Astrocyte of the spinal cord (primary cell): ENCODE results near the gene CNTFR.

Experiments used
- DNase-seq: peaks from one replicate; pipeline ENCODE4 v3.0.0; 2011; ENCODE audit warnings: low read depth, low spot score
- H3K4me3 ChIP-seq: 2 replicates; pipeline ENCODE4 v1.5.1; 2011; ENCODE audit warnings: low read depth, mild to moderate bottlenecking, low read length, moderate library complexity
- CTCF ChIP-seq: IDR thresholded peaks from 2 replicates; pipeline ENCODE4 v1.5.1; 2012; ENCODE audit warnings: low read depth, mild to moderate bottlenecking, low read length, inconsistent platforms
- in situ Hi-C: cut with HindIII; loops from 2 replicates; pipeline ENCODE4 v1.10.0; 2017; ENCODE audit warnings: low sequenced_read_pairs

CNTFR gene

GRCh38 chr9:34520505-34521385, 68.8 kb downstream of the CNTFR start:
- no peak overlapping the region for H3K4me3 ChIP-seq

DNA sequence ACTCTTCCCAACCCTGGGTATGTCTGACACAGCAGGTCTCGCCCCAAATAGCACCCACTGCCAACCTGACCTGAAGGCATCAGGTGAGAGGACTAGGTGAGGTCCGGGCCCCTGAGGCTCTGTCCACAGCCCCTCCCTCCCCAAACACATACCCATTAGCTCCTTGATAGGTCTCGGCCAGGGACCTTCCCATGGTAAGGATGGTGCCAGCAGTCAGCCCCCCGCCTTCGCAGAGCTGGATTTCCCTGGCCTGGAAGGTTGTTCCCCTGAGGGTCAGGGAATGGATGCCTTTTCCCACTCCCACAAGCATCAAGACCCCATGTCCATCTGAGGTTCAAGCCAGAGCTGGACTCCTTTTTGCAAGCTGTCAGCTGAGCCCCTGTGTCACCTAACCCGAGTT, 69.4 kb downstream of the CNTFR start:
- in situ Hi-C loops, result no loop called here
- no peak for TF ChIP-seq CTCF
- no peak for DNase-seq
- no peak overlapping the region for H3K4me3 ChIP-seq

More at GRCh38 chr9:34520505-34521385, 68.8 kb downstream of the CNTFR start:
- no peak for TF ChIP-seq CTCF
- in situ Hi-C loops, result no loop called here
- no peak for DNase-seq

- H3K4me3 ChIP-seq, result no peak overlapping the region
- TF ChIP-seq CTCF, result no peak
- DNase-seq, result no peak
- in situ Hi-C loops, result no loop called here
Observed at GRCh38 chr9:34519321-34520020, 70.1 kb downstream of the CNTFR start.

- no peak for TF ChIP-seq CTCF
- DNase-seq, result no peak
- no peak overlapping the region for H3K4me3 ChIP-seq
- in situ Hi-C loops, result no loop called here
Observed at GRCh38 chr9:34518896-34519295, 70.6 kb downstream of the CNTFR start.

GRCh38 chr9:34518110-34518616, 71.4 kb downstream of the CNTFR start:
- TF ChIP-seq CTCF, result no peak
- no peak overlapping the region for H3K4me3 ChIP-seq
- DNase-seq, result no peak
- in situ Hi-C loops, result no loop called here

DNA sequence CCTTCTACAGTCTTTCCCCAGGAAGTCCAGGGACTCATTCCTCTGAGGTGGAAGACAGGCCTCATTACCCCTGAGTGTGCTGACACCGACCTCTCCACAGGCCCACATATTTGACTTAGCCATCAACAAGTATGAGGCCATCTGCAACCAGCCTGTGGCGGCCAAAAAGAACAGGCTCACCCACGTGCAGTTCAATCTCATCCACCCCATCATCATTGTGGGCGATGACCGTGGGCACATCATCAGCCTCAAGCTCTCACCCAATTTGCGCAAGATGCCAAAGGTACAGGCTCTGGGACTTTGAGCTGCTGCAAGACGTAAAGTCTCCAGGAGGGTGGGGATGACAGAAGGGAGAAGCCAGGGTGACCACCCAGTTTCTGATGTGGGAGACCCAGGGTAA, 72.3 kb downstream of the CNTFR start:
- in situ Hi-C loops, result no loop called here
- TF ChIP-seq CTCF, result no peak
- H3K4me3 ChIP-seq, result no peak overlapping the region
- no peak for DNase-seq
